GM12801 (cell line): ENCODE measurements around the gene TNRC6C.

Source experiments
- CTCF ChIP-seq: IDR thresholded peaks from one replicate; pipeline ENCODE4 v1.5.1; 2011; ENCODE audit warnings: control low read depth; ENCODE audit not compliant: insufficient read length; ENCODE audit errors: extremely low read depth

Gene TNRC6C

GRCh38 chr17:78141437-78142118, 183.1 kb downstream of the TNRC6C start:
- no peak for TF ChIP-seq CTCF

- no peak for TF ChIP-seq CTCF
These were observed 183.8 kb downstream of the TNRC6C start for GRCh38 chr17:78142119-78142861.

GRCh38 chr17:78143214-78144146, 185.0 kb downstream of the TNRC6C start:
- TF ChIP-seq CTCF: no peak

- TF ChIP-seq CTCF: no peak
These were observed 185.7 kb downstream of the TNRC6C start for GRCh38 chr17:78144147-78144719.

- TF ChIP-seq CTCF: no peak
These were observed 186.5 kb downstream of the TNRC6C start for GRCh38 chr17:78144736-78145641.

- no peak for TF ChIP-seq CTCF
These were observed 188.0 kb downstream of the TNRC6C start for GRCh38 chr17:78146471-78146869.
